WTC11 (cell line): Measurements from ENCODE around the gene RANBP17. TPM values are rescaled to one million over a fixed set of nuclear protein-coding genes. Genes with fewer than 3 reads are reported as not detected.

ENCODE experiments used
- ATAC-seq: fragments of 200-7000 bp; cut with Tn5 transposase; 2 replicates; pipeline ENCODE4 v1.10.0; 2021; ENCODE audit warnings: mild to moderate bottlenecking, moderate library complexity
- CTCF ChIA-PET: fragments of 300-600 bp; sonication (Branson Sonifier 250); formaldehyde crosslinking; loops from one replicate; lab custom pipeline; 2021; ENCODE audit warnings: antibody characterized with exemption; lab: Charles Lee
- POLR2A ChIA-PET: fragments of 350-600 bp; sonication (Branson Sonifier 250); formaldehyde crosslinking; loops from one replicate; lab custom pipeline; 2021; ENCODE audit warnings: antibody characterized with exemption; lab: Charles Lee
- DNase-seq: peaks from one replicate; pipeline ENCODE4 v3.0.0; 2021; ENCODE audit warnings: low spot score
- H3K27ac Mint-ChIP-seq: 2 replicates; pipeline ENCODE4 v1.8.0; 2021; ENCODE audit warnings: mixed read lengths
- H3K27me3 Mint-ChIP-seq: 2 replicates; pipeline ENCODE4 v1.8.0; 2021; ENCODE audit warnings: low read depth, mild to moderate bottlenecking, moderate library complexity, mixed read lengths
- H3K36me3 Mint-ChIP-seq: 2 replicates; pipeline ENCODE4 v1.8.0; 2021; ENCODE audit warnings: mixed read lengths
- H3K4me1 Mint-ChIP-seq: 2 replicates; pipeline ENCODE4 v1.8.0; 2022; ENCODE audit warnings: mixed read lengths
- H3K4me3 Mint-ChIP-seq: 2 replicates; pipeline ENCODE4 v1.8.0; 2021; ENCODE audit warnings: mild to moderate bottlenecking, moderate library complexity, mixed read lengths
- H3K9me3 Mint-ChIP-seq: 2 replicates; pipeline ENCODE4 v1.8.0; 2021; ENCODE audit warnings: mixed read lengths
- CDX4 ChIP-seq: fragments of 250-450 bp; sonication (Bioruptor Pico); IDR thresholded peaks from 2 replicates; pipeline ENCODE4 v1.9.0; 2021; ENCODE audit warnings: moderate library complexity, mild to moderate bottlenecking, inconsistent platforms, borderline replicate concordance
- ESRRA ChIP-seq: sonication (generic); formaldehyde crosslinking; IDR thresholded peaks from 2 replicates; pipeline ENCODE4 v1.8.1; 2022; ENCODE audit warnings: mild to moderate bottlenecking, missing genetic modification reagents, borderline replicate concordance
- FOXJ3 ChIP-seq: sonication (generic); formaldehyde crosslinking; IDR thresholded peaks from 2 replicates; pipeline ENCODE4 v1.9.0; 2021; ENCODE audit warnings: missing genetic modification reagents, mild to moderate bottlenecking, borderline replicate concordance
- FOXP4 ChIP-seq: sonication (generic); formaldehyde crosslinking; IDR thresholded peaks from 2 replicates; pipeline ENCODE4 v1.8.0; 2022; ENCODE audit warnings: mild to moderate bottlenecking, missing genetic modification reagents
- HMGA2 ChIP-seq: fragments of 250-450 bp; sonication (Bioruptor Pico); IDR thresholded peaks from 2 replicates; pipeline ENCODE4 v1.4.0; 2021; ENCODE audit warnings: mild to moderate bottlenecking, moderate library complexity
- IRF2 ChIP-seq: sonication (generic); formaldehyde crosslinking; IDR thresholded peaks from 2 replicates; pipeline ENCODE4 v1.8.0; 2022; ENCODE audit warnings: low read depth, missing genetic modification reagents, borderline replicate concordance
- MAX ChIP-seq: sonication (generic); formaldehyde crosslinking; IDR thresholded peaks from 2 replicates; pipeline ENCODE4 v1.8.0; 2022; ENCODE audit warnings: mild to moderate bottlenecking, missing genetic modification reagents
- MLX ChIP-seq: sonication (generic); formaldehyde crosslinking; IDR thresholded peaks from 2 replicates; pipeline ENCODE4 v1.8.1; 2023; ENCODE audit warnings: mild to moderate bottlenecking, missing genetic modification reagents, moderate library complexity
- MYBL2 ChIP-seq: sonication (generic); formaldehyde crosslinking; IDR thresholded peaks from 2 replicates; pipeline ENCODE4 v1.8.1; 2023; ENCODE audit warnings: mild to moderate bottlenecking, moderate library complexity, missing genetic modification reagents
- NR1H2 ChIP-seq: sonication (generic); formaldehyde crosslinking; IDR thresholded peaks from 2 replicates; pipeline ENCODE4 v1.9.0; 2021; ENCODE audit warnings: mild to moderate bottlenecking, moderate library complexity, missing genetic modification reagents
- PREB ChIP-seq: sonication (generic); formaldehyde crosslinking; IDR thresholded peaks from 2 replicates; pipeline ENCODE4 v1.8.1; 2022; ENCODE audit warnings: mild to moderate bottlenecking, missing genetic modification reagents, moderate library complexity, borderline replicate concordance
- TEAD4 ChIP-seq: sonication (generic); formaldehyde crosslinking; IDR thresholded peaks from 2 replicates; pipeline ENCODE4 v1.8.0; 2022; ENCODE audit warnings: mild to moderate bottlenecking, missing genetic modification reagents
- TP53 ChIP-seq: sonication (generic); formaldehyde crosslinking; IDR thresholded peaks from 2 replicates; pipeline ENCODE4 v1.8.1; 2023; ENCODE audit warnings: mild to moderate bottlenecking, missing genetic modification reagents
- ZBTB21 ChIP-seq: sonication (generic); formaldehyde crosslinking; IDR thresholded peaks from 2 replicates; pipeline ENCODE4 v1.8.1; 2023; ENCODE audit warnings: mild to moderate bottlenecking, missing genetic modification reagents, borderline replicate concordance
- ZNF281 ChIP-seq: sonication (generic); formaldehyde crosslinking; IDR thresholded peaks from 2 replicates; pipeline ENCODE4 v1.8.0; 2023; ENCODE audit warnings: mild to moderate bottlenecking, missing genetic modification reagents
- ZNF396 ChIP-seq: fragments of 250-450 bp; sonication (Bioruptor Pico); IDR thresholded peaks from 2 replicates; pipeline ENCODE4 v1.8.0; 2021; ENCODE audit warnings: mild to moderate bottlenecking, moderate library complexity, borderline replicate concordance
- ZNF532 ChIP-seq: fragments of 250-450 bp; sonication (Bioruptor Pico); IDR thresholded peaks from 2 replicates; pipeline ENCODE4 v1.9.0; 2021; ENCODE audit warnings: mild to moderate bottlenecking, borderline replicate concordance
- total RNA-seq: library from RNA; stranded (reverse); gene quantifications from 3 replicates; pipeline ENCODE4 v1.2.3, GENCODE V29; 2021
- TF ChIP-seq, protein P1 (sequence below): fragments of 250-450 bp; sonication (Bioruptor Pico); IDR thresholded peaks from 2 replicates; pipeline ENCODE4 v1.9.0; 2021; ENCODE audit warnings: mild to moderate bottlenecking
- TF ChIP-seq, protein P2 (sequence below): sonication (generic); formaldehyde crosslinking; IDR thresholded peaks from 2 replicates; pipeline ENCODE4 v1.8.1; 2023; ENCODE audit warnings: mild to moderate bottlenecking, missing genetic modification reagents

The RANBP17 gene
- total RNA-seq, 1 experiment from 2014 or later = 23.1 TPM

- no peak overlapping the region for H3K4me3 Mint-ChIP-seq
- ATAC-seq = no peak
- TF ChIP-seq TP53 (no peak), TEAD4 (no peak), MYBL2 (CRISPR knock-in tag) (no peak), CDX4 (CRISPR knock-in tag) (no peak), ZNF281 (no peak), FOXP4 (CRISPR knock-in tag) (no peak), ESRRA (CRISPR knock-in tag) (no peak), ZNF532 (CRISPR knock-in tag) (no peak), MAX (no peak), HMGA2 (CRISPR knock-in tag) (no peak), ZNF396 (CRISPR knock-in tag) (no peak), FOXJ3 (CRISPR knock-in tag) (no peak), NR1H2 (CRISPR knock-in tag) (no peak), IRF2 (no peak), PREB (CRISPR knock-in tag) (no peak), ZBTB21 (no peak), MLX (CRISPR knock-in tag) (no peak)
- TF ChIP-seq, protein P1, sequence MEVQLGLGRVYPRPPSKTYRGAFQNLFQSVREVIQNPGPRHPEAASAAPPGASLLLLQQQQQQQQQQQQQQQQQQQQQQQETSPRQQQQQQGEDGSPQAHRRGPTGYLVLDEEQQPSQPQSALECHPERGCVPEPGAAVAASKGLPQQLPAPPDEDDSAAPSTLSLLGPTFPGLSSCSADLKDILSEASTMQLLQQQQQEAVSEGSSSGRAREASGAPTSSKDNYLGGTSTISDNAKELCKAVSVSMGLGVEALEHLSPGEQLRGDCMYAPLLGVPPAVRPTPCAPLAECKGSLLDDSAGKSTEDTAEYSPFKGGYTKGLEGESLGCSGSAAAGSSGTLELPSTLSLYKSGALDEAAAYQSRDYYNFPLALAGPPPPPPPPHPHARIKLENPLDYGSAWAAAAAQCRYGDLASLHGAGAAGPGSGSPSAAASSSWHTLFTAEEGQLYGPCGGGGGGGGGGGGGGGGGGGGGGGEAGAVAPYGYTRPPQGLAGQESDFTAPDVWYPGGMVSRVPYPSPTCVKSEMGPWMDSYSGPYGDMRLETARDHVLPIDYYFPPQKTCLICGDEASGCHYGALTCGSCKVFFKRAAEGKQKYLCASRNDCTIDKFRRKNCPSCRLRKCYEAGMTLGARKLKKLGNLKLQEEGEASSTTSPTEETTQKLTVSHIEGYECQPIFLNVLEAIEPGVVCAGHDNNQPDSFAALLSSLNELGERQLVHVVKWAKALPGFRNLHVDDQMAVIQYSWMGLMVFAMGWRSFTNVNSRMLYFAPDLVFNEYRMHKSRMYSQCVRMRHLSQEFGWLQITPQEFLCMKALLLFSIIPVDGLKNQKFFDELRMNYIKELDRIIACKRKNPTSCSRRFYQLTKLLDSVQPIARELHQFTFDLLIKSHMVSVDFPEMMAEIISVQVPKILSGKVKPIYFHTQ = no peak
- TF ChIP-seq, protein P2, sequence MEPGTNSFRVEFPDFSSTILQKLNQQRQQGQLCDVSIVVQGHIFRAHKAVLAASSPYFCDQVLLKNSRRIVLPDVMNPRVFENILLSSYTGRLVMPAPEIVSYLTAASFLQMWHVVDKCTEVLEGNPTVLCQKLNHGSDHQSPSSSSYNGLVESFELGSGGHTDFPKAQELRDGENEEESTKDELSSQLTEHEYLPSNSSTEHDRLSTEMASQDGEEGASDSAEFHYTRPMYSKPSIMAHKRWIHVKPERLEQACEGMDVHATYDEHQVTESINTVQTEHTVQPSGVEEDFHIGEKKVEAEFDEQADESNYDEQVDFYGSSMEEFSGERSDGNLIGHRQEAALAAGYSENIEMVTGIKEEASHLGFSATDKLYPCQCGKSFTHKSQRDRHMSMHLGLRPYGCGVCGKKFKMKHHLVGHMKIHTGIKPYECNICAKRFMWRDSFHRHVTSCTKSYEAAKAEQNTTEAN = no peak
Measured at GRCh38 chr5:171268700-171269620, 407.1 kb downstream of the RANBP17 start.

More at GRCh38 chr5:171268700-171269620, 407.1 kb downstream of the RANBP17 start:
- H3K27me3 Mint-ChIP-seq = no peaks in the 10 kb centered on the region
- peaks cover 6% of the 10 kb centered on the region for H3K9me3 Mint-ChIP-seq
- ChIA-PET CTCF (interaction anchor here (0.7 to 0.9 kb wide), 2 partner anchors 56 to 62 kb away, joined by 3 read pairs; no protein-coding TSS in a partner anchor), POLR2A (interaction anchor here (0.5 kb wide), 1 partner anchor 50 kb away, joined by 5 read pairs; no protein-coding TSS in a partner anchor)
- no peak overlapping the region for H3K27ac Mint-ChIP-seq
- H3K36me3 Mint-ChIP-seq = 0 out of 2 replicates have a peak, but pooled peaks cover 4% of the 10 kb centered on the region
- no peak for DNase-seq
- H3K4me1 Mint-ChIP-seq = no peaks in the 10 kb centered on the region
